WTC11 (cell line): ENCODE measurements around the gene RASSF1. TPM values are rescaled to one million over a fixed set of nuclear protein-coding genes. Genes with fewer than 3 reads are reported as not detected.

ENCODE experiments used
- ATAC-seq: fragments of 200-7000 bp; cut with Tn5 transposase; 2 replicates; pipeline ENCODE4 v1.10.0; 2021; ENCODE audit warnings: mild to moderate bottlenecking, moderate library complexity
- CTCF ChIA-PET: fragments of 300-600 bp; sonication (Branson Sonifier 250); formaldehyde crosslinking; loops from one replicate; lab custom pipeline; 2021; ENCODE audit warnings: antibody characterized with exemption; lab: Charles Lee
- POLR2A ChIA-PET: fragments of 350-600 bp; sonication (Branson Sonifier 250); formaldehyde crosslinking; loops from one replicate; lab custom pipeline; 2021; ENCODE audit warnings: antibody characterized with exemption; lab: Charles Lee
- DNase-seq: peaks from one replicate; pipeline ENCODE4 v3.0.0; 2021; ENCODE audit warnings: low spot score
- H3K27ac Mint-ChIP-seq: 2 replicates; pipeline ENCODE4 v1.8.0; 2021; ENCODE audit warnings: mixed read lengths
- H3K27me3 Mint-ChIP-seq: 2 replicates; pipeline ENCODE4 v1.8.0; 2021; ENCODE audit warnings: low read depth, mild to moderate bottlenecking, moderate library complexity, mixed read lengths
- H3K36me3 Mint-ChIP-seq: 2 replicates; pipeline ENCODE4 v1.8.0; 2021; ENCODE audit warnings: mixed read lengths
- H3K4me1 Mint-ChIP-seq: 2 replicates; pipeline ENCODE4 v1.8.0; 2022; ENCODE audit warnings: mixed read lengths
- H3K4me3 Mint-ChIP-seq: 2 replicates; pipeline ENCODE4 v1.8.0; 2021; ENCODE audit warnings: mild to moderate bottlenecking, moderate library complexity, mixed read lengths
- H3K9me3 Mint-ChIP-seq: 2 replicates; pipeline ENCODE4 v1.8.0; 2021; ENCODE audit warnings: mixed read lengths
- ARID4B ChIP-seq: sonication (generic); formaldehyde crosslinking; IDR thresholded peaks from 2 replicates; pipeline ENCODE4 v1.8.0; 2023; ENCODE audit warnings: missing genetic modification reagents, mild to moderate bottlenecking, borderline replicate concordance
- ATF3 ChIP-seq: sonication (generic); formaldehyde crosslinking; conservative IDR thresholded peaks from 2 replicates; pipeline ENCODE4 v1.8.1; 2022; ENCODE audit warnings: mild to moderate bottlenecking, missing genetic modification reagents
- CREB1 ChIP-seq: sonication (generic); formaldehyde crosslinking; IDR thresholded peaks from 2 replicates; pipeline ENCODE4 v1.8.0; 2023; ENCODE audit warnings: mild to moderate bottlenecking, missing genetic modification reagents
- ELF4 ChIP-seq: sonication (generic); formaldehyde crosslinking; IDR thresholded peaks from 2 replicates; pipeline ENCODE4 v1.8.1; 2022; ENCODE audit warnings: low read depth, mild to moderate bottlenecking, moderate library complexity, missing genetic modification reagents
- ERG ChIP-seq: fragments of 250-450 bp; sonication (Bioruptor Pico); IDR thresholded peaks from 2 replicates; pipeline ENCODE4 v1.8.0; 2021; ENCODE audit warnings: mild to moderate bottlenecking
- ETV6 ChIP-seq: sonication (generic); formaldehyde crosslinking; IDR thresholded peaks from 2 replicates; pipeline ENCODE4 v1.8.1; 2022; ENCODE audit warnings: mild to moderate bottlenecking, missing genetic modification reagents
- FOXP1 ChIP-seq: sonication (generic); formaldehyde crosslinking; IDR thresholded peaks from 2 replicates; pipeline ENCODE4 v1.8.0; 2022; ENCODE audit warnings: missing genetic modification reagents, mild to moderate bottlenecking, moderate library complexity, borderline replicate concordance
- GABPB1 ChIP-seq: sonication (generic); formaldehyde crosslinking; IDR thresholded peaks from 2 replicates; pipeline ENCODE4 v1.8.1; 2023; ENCODE audit warnings: mild to moderate bottlenecking, missing genetic modification reagents
- HMGA2 ChIP-seq: fragments of 250-450 bp; sonication (Bioruptor Pico); IDR thresholded peaks from 2 replicates; pipeline ENCODE4 v1.4.0; 2021; ENCODE audit warnings: mild to moderate bottlenecking, moderate library complexity
- MXD4 ChIP-seq: fragments of 250-450 bp; sonication (Bioruptor Pico); IDR thresholded peaks from 2 replicates; pipeline ENCODE4 v1.8.0; 2021; ENCODE audit warnings: mild to moderate bottlenecking, moderate library complexity, borderline replicate concordance
- MYBL2 ChIP-seq: sonication (generic); formaldehyde crosslinking; IDR thresholded peaks from 2 replicates; pipeline ENCODE4 v1.8.1; 2023; ENCODE audit warnings: mild to moderate bottlenecking, moderate library complexity, missing genetic modification reagents
- NFATC4 ChIP-seq: fragments of 250-450 bp; sonication (Bioruptor Pico); IDR thresholded peaks from 2 replicates; pipeline ENCODE4 v1.9.0; 2021; ENCODE audit warnings: mild to moderate bottlenecking
- NFYB ChIP-seq: sonication (generic); formaldehyde crosslinking; conservative IDR thresholded peaks from 2 replicates; pipeline ENCODE4 v1.8.0; 2022; ENCODE audit warnings: low read depth, missing genetic modification reagents
- PRRX2 ChIP-seq: fragments of 250-450 bp; sonication (Bioruptor Pico); IDR thresholded peaks from 2 replicates; pipeline ENCODE4 v1.8.0; 2021; ENCODE audit warnings: mild to moderate bottlenecking
- TCF7 ChIP-seq: sonication (generic); formaldehyde crosslinking; IDR thresholded peaks from 2 replicates; pipeline ENCODE4 v1.8.0; 2022; ENCODE audit warnings: mild to moderate bottlenecking, low read depth, missing genetic modification reagents, moderate library complexity
- TEAD1 ChIP-seq: sonication (generic); formaldehyde crosslinking; IDR thresholded peaks from 2 replicates; pipeline ENCODE4 v1.8.0; 2022; ENCODE audit warnings: mild to moderate bottlenecking, missing genetic modification reagents
- TEAD4 ChIP-seq: sonication (generic); formaldehyde crosslinking; IDR thresholded peaks from 2 replicates; pipeline ENCODE4 v1.8.0; 2022; ENCODE audit warnings: mild to moderate bottlenecking, missing genetic modification reagents
- ZNF138 ChIP-seq: sonication (generic); formaldehyde crosslinking; conservative IDR thresholded peaks from 2 replicates; pipeline ENCODE4 v1.8.1; 2022; ENCODE audit warnings: mild to moderate bottlenecking, moderate library complexity, missing genetic modification reagents
- ZNF671 ChIP-seq: fragments of 250-450 bp; sonication (Bioruptor Pico); IDR thresholded peaks from 2 replicates; pipeline ENCODE4 v1.8.0; 2021; ENCODE audit warnings: mild to moderate bottlenecking
- total RNA-seq: library from RNA; stranded (reverse); gene quantifications from 3 replicates; pipeline ENCODE4 v1.2.3, GENCODE V29; 2021
- TF ChIP-seq, protein P1 (sequence below): sonication (generic); formaldehyde crosslinking; IDR thresholded peaks from 2 replicates; pipeline ENCODE4 v1.8.1; 2022; ENCODE audit warnings: low read depth, missing genetic modification reagents, borderline replicate concordance
- TF ChIP-seq, protein P2 (sequence below): sonication (generic); formaldehyde crosslinking; IDR thresholded peaks from 2 replicates; pipeline ENCODE4 v1.8.1; 2023; ENCODE audit warnings: mild to moderate bottlenecking, moderate library complexity, missing genetic modification reagents

Gene RASSF1
- total RNA-seq, 1 experiment from 2014 or later, result 14.5 TPM

GRCh38 chr3:50327129-50327528 lies 13.5 kb downstream of the RASSF1 start:
- no peak for DNase-seq
- H3K4me3 Mint-ChIP-seq, result peak overlapping the region; percentile 84
- H3K27me3 Mint-ChIP-seq, result no peaks in the 10 kb centered on the region
- TF ChIP-seq FOXP1 (no peak), ETV6 (CRISPR knock-in tag) (no peak), ARID4B (CRISPR knock-in tag) (no peak), ATF3 (CRISPR knock-in tag) (no peak), ZNF671 (CRISPR knock-in tag) (no peak), ZNF138 (no peak), MXD4 (CRISPR knock-in tag) (no peak)
- TF ChIP-seq, protein P1, sequence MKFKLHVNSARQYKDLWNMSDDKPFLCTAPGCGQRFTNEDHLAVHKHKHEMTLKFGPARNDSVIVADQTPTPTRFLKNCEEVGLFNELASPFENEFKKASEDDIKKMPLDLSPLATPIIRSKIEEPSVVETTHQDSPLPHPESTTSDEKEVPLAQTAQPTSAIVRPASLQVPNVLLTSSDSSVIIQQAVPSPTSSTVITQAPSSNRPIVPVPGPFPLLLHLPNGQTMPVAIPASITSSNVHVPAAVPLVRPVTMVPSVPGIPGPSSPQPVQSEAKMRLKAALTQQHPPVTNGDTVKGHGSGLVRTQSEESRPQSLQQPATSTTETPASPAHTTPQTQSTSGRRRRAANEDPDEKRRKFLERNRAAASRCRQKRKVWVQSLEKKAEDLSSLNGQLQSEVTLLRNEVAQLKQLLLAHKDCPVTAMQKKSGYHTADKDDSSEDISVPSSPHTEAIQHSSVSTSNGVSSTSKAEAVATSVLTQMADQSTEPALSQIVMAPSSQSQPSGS (CRISPR knock-in tag), result no peak
- TF ChIP-seq, all 79 proteins: peak for 0
- POLR2A ChIA-PET, result interaction anchor here (1.1 to 1.7 kb wide), 3 partner anchors 10 to 52 kb away, joined by 3 to 21 read pairs (median 3); partner anchors contain the start of gene HYAL1
- CTCF ChIA-PET, result interaction anchor here (1.3 to 1.7 kb wide), 5 partner anchors 10 to 223 kb away, joined by 3 to 23 read pairs (median 10); partner anchors contain the start of gene HYAL1
- ATAC-seq, result no peak
- peaks cover 26% of the 10 kb centered on the region for H3K36me3 Mint-ChIP-seq
- peaks cover 30% of the 10 kb centered on the region for H3K4me1 Mint-ChIP-seq
- no peak overlapping the region for H3K27ac Mint-ChIP-seq
- no peaks in the 10 kb centered on the region for H3K9me3 Mint-ChIP-seq

- DNase-seq (no peak), ATAC-seq (no peak)
- Mint-ChIP-seq H3K4me1 (peaks cover 30% of the 10 kb centered on the region), H3K27me3 (no peaks in the 10 kb centered on the region), H3K36me3 (peaks cover 18% of the 10 kb centered on the region), H3K9me3 (no peaks in the 10 kb centered on the region), H3K27ac (no peak overlapping the region), H3K4me3 (peak overlapping the region; percentile 29; the same call in 1 of the 2 replicates)
- ChIA-PET POLR2A (interaction anchor here (0.8 kb wide), 1 partner anchor 11 kb away, joined by 3 read pairs; no protein-coding TSS in a partner anchor), CTCF (no interaction called here)
- TF ChIP-seq TEAD1 (CRISPR knock-in tag), result no peak
These were observed 14.5 kb downstream of the RASSF1 start for GRCh38 chr3:50326182-50326541.

DNA sequence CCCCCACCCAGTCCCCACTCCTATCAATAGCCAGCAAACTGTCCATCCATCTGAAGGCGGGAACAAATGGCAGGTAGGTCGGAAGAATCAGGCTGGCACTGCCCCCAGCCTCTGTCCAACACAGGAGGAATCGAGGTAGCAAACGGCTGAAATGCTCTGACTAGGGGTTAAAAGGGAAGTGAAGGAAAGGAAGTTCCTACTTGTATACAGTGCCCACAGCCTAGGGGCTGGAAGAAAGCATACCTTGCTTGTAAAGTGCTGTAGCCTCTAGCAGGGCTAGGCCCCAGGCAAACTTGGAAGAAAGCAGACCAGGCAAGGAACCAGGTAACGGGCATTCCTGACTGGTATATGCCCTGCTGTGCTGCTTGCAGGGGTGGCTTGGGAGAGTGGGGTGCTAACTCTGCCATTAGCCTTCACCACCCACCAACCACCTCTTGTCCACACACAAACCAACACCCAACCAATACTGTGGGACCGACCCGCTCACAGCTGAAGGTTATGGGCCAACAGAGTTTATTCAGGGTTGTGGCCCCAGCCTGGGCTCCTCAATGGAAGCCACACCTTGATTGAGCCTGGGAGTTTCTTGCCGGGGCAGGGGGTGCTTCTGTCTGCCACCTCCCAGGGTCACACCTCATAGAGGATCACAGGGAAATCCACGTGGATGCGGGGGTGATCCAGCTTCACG lies 15.0 kb downstream of the RASSF1 start:
- ATAC-seq, result no peak
- ChIA-PET POLR2A (interaction anchor here (0.8 kb wide), 1 partner anchor 12 kb away, joined by 3 read pairs; no protein-coding TSS in a partner anchor), CTCF (interaction anchor here (0.7 to 5.5 kb wide), 7 partner anchors 11 to 77 kb away, joined by 3 to 95 read pairs (median 7); partner anchors contain the start of genes HYAL1, HYAL3, IFRD2 and NAA80)
- no peak overlapping the region for H3K27ac Mint-ChIP-seq
- H3K27me3 Mint-ChIP-seq, result no peaks in the 10 kb centered on the region
- H3K4me3 Mint-ChIP-seq, result peak overlapping the region; percentile 29; the same call in 1 of the 2 replicates
- peaks cover 30% of the 10 kb centered on the region for H3K4me1 Mint-ChIP-seq
- no peak for DNase-seq
- TF ChIP-seq TCF7 (CRISPR knock-in tag), result no peak
- TF ChIP-seq HMGA2 (CRISPR knock-in tag), result no peak
- no peak for TF ChIP-seq TEAD1 (CRISPR knock-in tag)
- no peak for TF ChIP-seq PRRX2
- TF ChIP-seq ELF4 (CRISPR knock-in tag), result no peak
- TF ChIP-seq NFATC4 (CRISPR knock-in tag), result no peak
- TF ChIP-seq CREB1 (CRISPR knock-in tag), result no peak
- no peak for TF ChIP-seq NFYB
- no peak for TF ChIP-seq GABPB1 (CRISPR knock-in tag)
- TF ChIP-seq, protein P2, sequence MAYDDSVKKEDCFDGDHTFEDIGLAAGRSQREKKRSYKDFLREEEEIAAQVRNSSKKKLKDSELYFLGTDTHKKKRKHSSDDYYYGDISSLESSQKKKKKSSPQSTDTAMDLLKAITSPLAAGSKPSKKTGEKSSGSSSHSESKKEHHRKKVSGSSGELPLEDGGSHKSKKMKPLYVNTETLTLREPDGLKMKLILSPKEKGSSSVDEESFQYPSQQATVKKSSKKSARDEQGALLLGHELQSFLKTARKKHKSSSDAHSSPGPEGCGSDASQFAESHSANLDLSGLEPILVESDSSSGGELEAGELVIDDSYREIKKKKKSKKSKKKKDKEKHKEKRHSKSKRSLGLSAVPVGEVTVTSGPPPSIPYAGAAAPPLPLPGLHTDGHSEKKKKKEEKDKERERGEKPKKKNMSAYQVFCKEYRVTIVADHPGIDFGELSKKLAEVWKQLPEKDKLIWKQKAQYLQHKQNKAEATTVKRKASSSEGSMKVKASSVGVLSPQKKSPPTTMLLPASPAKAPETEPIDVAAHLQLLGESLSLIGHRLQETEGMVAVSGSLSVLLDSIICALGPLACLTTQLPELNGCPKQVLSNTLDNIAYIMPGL (CRISPR knock-in tag), result no peak
- TF ChIP-seq ZNF138, result no peak
- TF ChIP-seq TEAD4 (CRISPR knock-in tag), result no peak
- TF ChIP-seq MYBL2 (CRISPR knock-in tag), result no peak
- no peak for TF ChIP-seq ERG
- no peaks in the 10 kb centered on the region for H3K9me3 Mint-ChIP-seq
- H3K36me3 Mint-ChIP-seq, result peaks cover 13% of the 10 kb centered on the region
